Thymus (tissue), 11 donors: Measurements from ENCODE around the gene TRIM50. TPM values are rescaled to one million over a fixed set of nuclear protein-coding genes. Genes with fewer than 3 reads are reported as not detected.
A peak's percentile ranks its signal among the peaks of the same experiment; 100 is the strongest.

Source experiments
- DNase-seq, 9 donors: peaks; one replicate each; pipeline ENCODE4 v3.0.0-alpha.2; 2013; ENCODE audit warnings: low spot score in 9 of 9, low read depth in 6 of 9, missing footprints in 1 of 9
- H3K27ac ChIP-seq, 2 donors: one replicate each; pipeline ENCODE4 v1.5.1; 2013; ENCODE audit warnings: control low read depth in 1 of 2, low read depth in 1 of 2, low read length in 1 of 2, mild to moderate bottlenecking in 1 of 2, moderate library complexity in 1 of 2
- H3K27me3 ChIP-seq, 2 donors: one replicate each; pipeline ENCODE4 v1.5.1; 2013; ENCODE audit warnings: low read length in 1 of 2; ENCODE audit not compliant: control insufficient read depth in 2 of 2, insufficient read depth in 1 of 2
- H3K36me3 ChIP-seq, 2 donors: one replicate each; pipeline ENCODE4 v1.5.1; 2013; ENCODE audit warnings: low read length in 1 of 2, mild to moderate bottlenecking in 1 of 2, moderate library complexity in 1 of 2; ENCODE audit not compliant: control insufficient read depth in 2 of 2, insufficient read depth in 2 of 2
- H3K4me1 ChIP-seq, 2 donors: one replicate each; pipeline ENCODE4 v1.5.1; 2013; ENCODE audit warnings: low read length in 2 of 2; ENCODE audit not compliant: control insufficient read depth in 2 of 2, insufficient read depth in 2 of 2
- H3K4me3 ChIP-seq, 2 donors: one replicate each; pipeline ENCODE4 v1.5.1; 2013; ENCODE audit warnings: low read length in 2 of 2, control low read depth in 1 of 2, mild to moderate bottlenecking in 1 of 2
- H3K9me3 ChIP-seq, 2 donors: one replicate each; pipeline ENCODE4 v1.5.1; 2013; ENCODE audit warnings: low read length in 1 of 2, mild to moderate bottlenecking in 1 of 2; ENCODE audit not compliant: control insufficient read depth in 2 of 2, insufficient read depth in 1 of 2
- WGBS: extraction: QIAGEN DNeasy Blood & Tissue Kit; methylation state at CpG from one replicate; pipeline ENCODE4 v1.1.7; 2013; 5-methylcytosine and 5-hydroxymethylcytosine counted together
- polyA plus RNA-seq: library from polyadenylated mRNA; stranded (reverse); fragments of 200-250 nt; gene quantifications from one replicate; pipeline ENCODE4 v1.2.3, GENCODE V29; 2013
- total RNA-seq: library from RNA; stranded (reverse); fragments of 120-200 nt; gene quantifications from one replicate; pipeline ENCODE4 v1.2.4, GENCODE V29; 2013
- donor health status: healthy.

TRIM50 gene
- total and polyA plus RNA-seq, 2 donors: 0.09 to 0.21 TPM

DNA sequence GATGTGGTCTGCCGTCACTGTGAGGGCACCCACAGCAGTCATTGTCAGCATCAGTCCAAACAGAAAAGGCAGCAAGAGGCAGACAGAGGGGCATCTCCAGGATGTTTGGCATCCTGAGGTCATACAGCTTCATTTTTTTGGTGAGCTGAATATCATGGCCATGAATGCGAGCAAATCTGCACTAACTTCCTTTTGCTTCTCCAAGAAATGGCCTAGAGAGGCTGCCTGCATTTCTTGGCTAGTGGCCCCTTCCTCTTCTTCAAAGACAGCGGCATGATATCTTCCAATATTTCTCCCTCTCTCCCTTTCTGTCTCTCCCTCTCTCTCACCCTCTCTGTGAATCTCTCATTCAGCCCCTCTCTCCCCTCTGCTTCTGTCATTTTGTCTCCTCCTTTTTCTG is 24.9 kb upstream of the TRIM50 start:
- Histone ChIP-seq H3K4me3 (no peak overlapping the region), H3K36me3 (no peaks in the 10 kb centered on the region), H3K9me3 (peaks cover 1 to 18% of the 10 kb centered on the region in 2 donors), H3K4me1 (peaks cover 0 to 11% of the 10 kb centered on the region in 2 donors), H3K27me3 (no peaks in the 10 kb centered on the region), H3K27ac (no peak overlapping the region)
- DNase-seq: no peak
- WGBS: over 99% methylated on average over 3 of the region's 3 CpGs

DNA sequence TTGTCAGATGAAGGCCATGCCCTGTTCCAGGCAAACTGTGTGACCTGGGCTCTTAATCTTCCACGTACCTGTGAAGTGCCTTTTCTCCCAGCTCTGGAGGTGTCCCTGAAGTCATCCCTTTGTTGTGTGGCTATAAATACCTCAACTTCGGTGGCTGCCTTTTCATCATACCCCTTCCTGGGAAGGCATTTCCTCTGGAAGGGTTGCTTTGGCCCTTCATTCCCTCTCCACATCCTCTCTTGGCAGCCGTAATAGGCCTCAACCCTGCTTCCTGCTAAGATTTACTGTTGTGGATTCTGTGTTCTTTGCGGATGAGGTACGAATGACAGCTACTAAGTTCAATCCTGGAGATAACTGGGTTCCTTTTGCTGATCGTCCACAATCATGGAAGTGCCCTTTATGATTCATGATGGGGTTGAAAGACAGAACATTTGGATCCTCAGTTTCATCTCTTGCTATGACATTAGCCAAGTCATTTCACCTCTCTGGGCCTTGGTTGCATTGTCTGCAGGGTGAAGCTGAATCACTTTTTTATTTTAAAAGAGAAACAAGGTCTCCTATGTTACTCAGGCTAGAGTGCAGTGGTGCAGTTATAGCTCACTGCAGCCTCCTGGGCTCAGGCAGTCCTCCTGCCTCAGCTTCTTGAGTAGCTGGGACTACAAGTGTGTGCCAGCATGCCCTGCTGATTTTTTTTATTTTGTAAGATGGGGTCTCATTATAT is 23.7 kb upstream of the TRIM50 start:
- Histone ChIP-seq H3K9me3 (peaks cover 1 to 18% of the 10 kb centered on the region in 2 donors), H3K4me3 (no peak overlapping the region), H3K4me1 (peaks cover 0 to 11% of the 10 kb centered on the region in 2 donors), H3K27ac (no peak overlapping the region), H3K27me3 (no peaks in the 10 kb centered on the region), H3K36me3 (no peaks in the 10 kb centered on the region)
- DNase-seq: no peak
- 85% methylated on average over 6 of the region's 6 CpGs for WGBS

DNA sequence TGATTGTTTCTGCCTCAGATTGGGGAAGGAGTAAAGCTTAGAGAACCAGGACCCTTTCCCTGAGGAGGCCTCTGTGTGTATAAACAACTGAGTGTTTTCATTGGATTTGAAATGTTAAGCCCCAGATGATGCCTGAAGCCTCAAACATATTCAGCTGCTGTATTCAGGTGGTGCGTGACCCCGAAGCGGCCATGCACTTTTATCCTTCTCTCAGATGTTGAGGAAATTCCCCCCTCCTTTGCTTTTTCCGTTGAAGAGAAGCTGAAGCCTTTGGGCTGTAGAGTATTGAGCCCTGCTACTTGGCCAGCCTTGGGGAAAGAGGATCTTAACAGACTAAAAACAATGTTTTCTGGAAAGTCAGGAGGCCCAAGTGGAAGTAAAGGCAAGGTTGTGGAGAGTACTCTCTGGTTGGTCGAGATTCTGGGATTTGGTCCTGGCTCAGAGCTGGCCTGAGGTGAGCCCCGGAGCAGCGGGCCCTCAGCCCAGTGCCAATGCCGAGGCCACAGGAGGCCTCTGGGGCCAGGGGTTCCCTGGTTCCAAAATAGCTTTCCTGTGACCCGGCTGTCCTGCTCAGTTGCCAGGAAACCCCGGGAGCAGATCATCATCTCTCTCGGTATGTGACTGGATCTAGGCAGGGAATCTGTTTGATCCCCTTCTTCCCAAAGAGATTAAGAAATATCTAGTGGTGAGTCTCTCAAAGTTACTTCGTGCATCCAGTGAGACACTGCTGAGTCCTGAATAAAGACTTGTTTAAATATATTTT is 22.6 kb upstream of the TRIM50 start:
- WGBS: 91% methylated on average over 12 of the region's 12 CpGs
- peaks cover 1 to 18% of the 10 kb centered on the region in 2 donors for H3K9me3 ChIP-seq
- H3K4me1 ChIP-seq: peaks cover 0 to 21% of the 10 kb centered on the region in 2 donors
- no peak overlapping the region for H3K4me3 ChIP-seq
- H3K27ac ChIP-seq: peak overlapping the region in 1 of 2 donors; percentile 72
- H3K27me3 ChIP-seq: no peaks in the 10 kb centered on the region
- H3K36me3 ChIP-seq: no peaks in the 10 kb centered on the region
- peak in 1 of 9 donors; percentile 23 for DNase-seq

DNA sequence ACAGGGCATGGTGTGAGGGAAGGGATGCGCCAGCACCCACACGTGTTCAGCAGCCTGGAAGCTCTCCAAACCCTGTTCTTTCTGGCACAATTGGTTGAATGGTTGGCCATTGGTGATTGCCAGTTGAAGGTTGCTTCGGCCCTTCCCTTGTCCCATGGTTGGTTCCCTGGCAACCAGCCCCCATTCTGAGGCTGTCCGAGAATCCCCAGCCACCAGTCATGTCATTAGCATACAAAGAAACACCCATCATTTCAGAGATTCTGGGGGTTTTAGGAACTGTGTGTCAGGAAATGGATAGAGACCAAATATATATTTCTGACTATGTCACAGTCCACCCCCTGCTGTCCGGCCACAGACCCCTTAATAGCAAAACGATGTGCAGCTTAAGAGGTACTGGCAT is 21.9 kb upstream of the TRIM50 start:
- WGBS: 91% methylated on average over 6 of the region's 6 CpGs
- H3K4me3 ChIP-seq: no peak overlapping the region
- H3K4me1 ChIP-seq: peaks cover 0 to 25% of the 10 kb centered on the region in 2 donors
- H3K9me3 ChIP-seq: peaks cover 1 to 18% of the 10 kb centered on the region in 2 donors
- H3K27ac ChIP-seq: peak overlapping the region in 1 of 2 donors; percentile 60
- no peaks in the 10 kb centered on the region for H3K36me3 ChIP-seq
- no peaks in the 10 kb centered on the region for H3K27me3 ChIP-seq
- no peak for DNase-seq

DNA sequence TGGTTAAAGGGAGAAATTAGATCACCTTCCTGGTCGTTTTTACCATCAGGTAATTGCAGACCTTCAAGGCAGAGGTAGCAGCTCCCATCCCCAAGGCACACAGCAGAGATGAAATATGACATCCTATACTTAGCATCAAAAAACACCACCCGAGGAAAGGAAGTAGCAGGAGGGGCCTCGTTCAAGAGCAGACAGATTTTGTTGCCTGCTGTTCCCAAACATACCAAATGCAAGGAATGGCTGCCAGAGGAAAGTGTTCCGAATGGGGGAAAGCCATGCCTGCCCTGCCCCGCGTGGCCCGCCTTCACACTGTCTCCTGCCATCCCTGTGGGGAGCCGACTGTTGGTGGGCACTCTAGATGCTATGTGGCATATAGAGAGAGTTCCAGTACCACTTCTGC is 18.1 kb upstream of the TRIM50 start:
- H3K4me1 ChIP-seq: peaks cover 0 to 30% of the 10 kb centered on the region in 2 donors
- no peaks in the 10 kb centered on the region for H3K9me3 ChIP-seq
- no peaks in the 10 kb centered on the region for H3K36me3 ChIP-seq
- no peak overlapping the region for H3K27ac ChIP-seq
- no peak overlapping the region for H3K4me3 ChIP-seq
- H3K27me3 ChIP-seq: peaks cover 0 to 2% of the 10 kb centered on the region in 2 donors
- DNase-seq: peak in 1 of 9 donors; percentile 32
- 53% methylated on average over 8 of the region's 8 CpGs for WGBS

DNA sequence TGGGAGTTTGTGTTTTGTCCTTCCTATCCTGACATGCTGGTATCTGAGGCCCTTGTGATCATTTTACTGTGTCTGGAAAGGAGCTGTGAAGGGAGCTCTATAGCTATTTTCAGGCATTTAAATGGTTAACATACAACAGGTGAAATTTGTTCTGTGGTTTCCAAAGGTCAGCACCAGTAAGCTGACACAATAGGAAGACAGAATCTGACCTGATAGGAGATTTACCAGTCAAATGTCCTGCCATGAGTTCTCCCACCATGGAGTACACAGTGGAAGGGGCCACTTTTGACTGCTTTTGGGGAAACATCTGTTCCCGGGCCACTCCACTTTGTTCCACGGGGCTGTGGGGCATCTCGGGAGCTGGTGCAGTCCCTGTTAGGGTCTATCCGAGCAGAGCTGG is 17.7 kb upstream of the TRIM50 start:
- 61% methylated on average over 4 of the region's 4 CpGs for WGBS
- no peak for DNase-seq
- H3K9me3 ChIP-seq: no peaks in the 10 kb centered on the region
- H3K36me3 ChIP-seq: no peaks in the 10 kb centered on the region
- peaks cover 0 to 28% of the 10 kb centered on the region in 2 donors for H3K4me1 ChIP-seq
- H3K27me3 ChIP-seq: peaks cover 0 to 2% of the 10 kb centered on the region in 2 donors
- H3K27ac ChIP-seq: no peak overlapping the region
- H3K4me3 ChIP-seq: no peak overlapping the region

DNA sequence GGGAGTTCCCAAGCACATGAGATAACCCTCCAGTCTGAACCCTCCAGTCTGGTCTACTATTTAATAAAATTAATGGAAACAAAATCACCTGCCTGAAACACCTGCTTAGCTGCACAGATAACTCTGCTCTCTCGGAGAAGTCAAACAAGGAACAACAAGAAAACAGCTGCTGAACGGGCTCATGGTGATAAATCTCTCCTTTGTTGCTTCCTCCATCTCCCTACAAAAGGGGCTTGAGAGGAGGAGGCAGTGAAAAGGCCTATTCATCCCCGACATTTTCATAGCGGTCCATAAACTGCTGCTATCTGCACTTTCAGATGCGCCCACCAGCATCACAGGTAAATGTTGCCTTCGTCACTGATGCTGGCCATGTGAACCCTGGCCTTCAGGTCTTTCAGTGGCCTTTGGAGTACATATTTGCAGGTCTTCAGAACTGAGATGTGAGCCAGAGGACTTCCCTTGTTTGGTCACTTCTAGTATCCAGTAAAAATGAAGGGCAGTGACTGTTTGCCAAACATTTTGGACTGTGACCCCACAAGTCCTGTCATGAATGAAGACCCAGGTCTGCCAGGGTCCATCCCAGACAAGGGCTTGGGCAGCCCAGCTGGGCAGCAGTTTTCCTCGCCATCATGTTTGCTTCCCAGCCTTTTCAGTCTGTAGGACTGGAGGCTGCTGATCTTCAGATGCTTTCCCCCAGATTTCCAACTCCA is 15.9 kb upstream of the TRIM50 start:
- WGBS: 84% methylated on average over 7 of the region's 7 CpGs
- H3K36me3 ChIP-seq: no peaks in the 10 kb centered on the region
- H3K27ac ChIP-seq: peak overlapping the region in 1 of 2 donors; percentile 43
- H3K9me3 ChIP-seq: no peaks in the 10 kb centered on the region
- peaks cover 0 to 19% of the 10 kb centered on the region in 2 donors for H3K4me1 ChIP-seq
- no peak for DNase-seq
- H3K4me3 ChIP-seq: no peak overlapping the region
- peaks cover 0 to 2% of the 10 kb centered on the region in 2 donors for H3K27me3 ChIP-seq

DNA sequence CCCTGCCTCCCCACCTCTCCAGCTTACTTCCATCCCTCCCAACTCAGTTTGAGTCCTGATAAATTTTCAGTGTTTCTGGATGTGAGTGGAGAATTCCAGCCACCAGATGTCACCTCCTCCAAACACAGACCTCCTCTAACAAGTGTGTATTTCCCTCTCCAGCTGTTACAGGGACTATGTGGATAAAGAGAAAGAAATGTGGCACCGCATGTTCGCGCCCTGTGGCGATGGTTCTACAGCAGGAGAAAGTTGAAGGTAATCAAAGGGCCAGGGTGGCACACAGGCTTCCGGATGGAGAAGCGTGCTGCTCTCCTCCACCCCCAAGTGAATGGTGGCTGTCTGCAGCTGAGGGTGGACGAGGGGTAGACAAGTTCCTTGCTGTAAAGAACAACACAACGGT is 14.8 kb upstream of the TRIM50 start:
- no peak for DNase-seq
- H3K27me3 ChIP-seq: peaks cover 0 to 2% of the 10 kb centered on the region in 2 donors
- H3K27ac ChIP-seq: peak overlapping the region in 1 of 2 donors; percentile 0
- H3K9me3 ChIP-seq: no peaks in the 10 kb centered on the region
- H3K4me1 ChIP-seq: peaks cover 0 to 19% of the 10 kb centered on the region in 2 donors
- no peaks in the 10 kb centered on the region for H3K36me3 ChIP-seq
- WGBS: 93% methylated on average over 8 of the region's 8 CpGs
- H3K4me3 ChIP-seq: no peak overlapping the region

DNA sequence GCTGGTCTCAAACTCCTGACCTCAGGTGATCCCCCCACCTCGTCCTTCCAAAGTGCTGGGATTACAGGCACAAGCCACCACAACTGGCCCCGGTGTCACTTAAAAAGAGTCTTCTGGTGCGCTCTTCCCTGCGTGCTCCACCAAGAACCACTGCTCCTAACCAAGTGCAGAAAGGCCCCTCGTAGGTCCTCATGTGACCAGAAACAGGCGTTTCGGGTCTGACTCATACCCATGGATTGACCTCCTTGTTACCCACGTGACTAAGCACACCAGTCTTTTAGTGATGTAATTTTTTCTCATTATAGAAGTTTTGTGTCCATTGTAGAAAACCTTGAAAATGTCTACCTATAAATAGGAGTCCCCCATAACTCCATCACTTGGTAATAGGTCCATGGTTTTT is 14.0 kb upstream of the TRIM50 start:
- 88% methylated on average over 8 of the region's 8 CpGs for WGBS
- peak overlapping the region; percentile 13 to 15 for H3K27ac ChIP-seq
- no peak for DNase-seq

More for the DNA sequence above, 14.0 kb upstream of the TRIM50 start:
- no peaks in the 10 kb centered on the region for H3K9me3 ChIP-seq
- peaks cover 0 to 2% of the 10 kb centered on the region in 2 donors for H3K27me3 ChIP-seq
- peaks cover 0 to 19% of the 10 kb centered on the region in 2 donors for H3K4me1 ChIP-seq
- no peak overlapping the region for H3K4me3 ChIP-seq
- no peaks in the 10 kb centered on the region for H3K36me3 ChIP-seq
